A549 (cell line): ENCODE measurements around the gene NELFE. TPM values are rescaled to one million over a fixed set of nuclear protein-coding genes. Genes with fewer than 3 reads are reported as not detected.
"Not testable (repeated sequence)": the region's sequence is repeated elsewhere in the genome, so short reads cannot be mapped to it uniquely, and the experiment has no call there.

Source experiments
- ATAC-seq, 2 experiments: fragments of 200-7000 bp in 1 of 2; fragments of >200 bp in 1 of 2; cut with Nextera tagmentation in 1 of 2; cut with Tn5 transposase in 1 of 2; 3 replicates each; pipeline versions ENCODE4 v1.8.0 to v1.9.1; 2018 to 2020; ENCODE audit warnings: mild to moderate bottlenecking in 1 of 2, moderate library complexity in 1 of 2
- CTCF ChIA-PET: fragments of 300-600 bp; sonication (Branson Sonifier 250); formaldehyde crosslinking; extraction: SDS; loops from one replicate; lab custom pipeline; 2021; ENCODE audit warnings: antibody characterized with exemption, inconsistent platforms; lab: Yijun Ruan, JAX
- POLR2A ChIA-PET: fragments of 350-600 bp; formaldehyde crosslinking; extraction: SDS; loops from one replicate; lab custom pipeline; 2021; ENCODE audit warnings: antibody characterized with exemption, inconsistent platforms; lab: Yijun Ruan, JAX
- DNase-seq, 2 experiments: peaks; one replicate each; pipeline versions ENCODE4 v3.0.0 to v3.0.0-alpha.2; 2011 to 2016; ENCODE audit warnings: low read depth in 1 of 2, low spot score in 1 of 2
- FAIRE-seq: peaks from 2 replicates; lab custom pipeline; 2011; peaks lifted over from hg19 to GRCh38; lab: Jason Lieb, UNC
- H3K27ac ChIP-seq, 2 experiments: fragments of >200 bp; sonication (Bioruptor Twin); formaldehyde crosslinking; 3 replicates each; pipeline ENCODE4 v1.5.1; 2016 to 2017
- H3K4me1 ChIP-seq: fragments of >200 bp; sonication (Bioruptor Twin); formaldehyde crosslinking; 3 replicates; pipeline ENCODE4 v1.6.1; 2016
- H3K4me2 ChIP-seq: fragments of >200 bp; sonication (Bioruptor Twin); formaldehyde crosslinking; 3 replicates; pipeline ENCODE4 v1.6.1; 2016
- H3K4me3 ChIP-seq: fragments of >200 bp; sonication (Bioruptor Twin); formaldehyde crosslinking; 3 replicates; pipeline ENCODE4 v1.5.1; 2016
- H3K9me3 ChIP-seq: fragments of >200 bp; sonication (Bioruptor Twin); formaldehyde crosslinking; 3 replicates; pipeline ENCODE4 v1.6.1; 2016
- CBX2 ChIP-seq: fragments of 200-600 bp; sonication (generic); IDR thresholded peaks from 2 replicates; pipeline ENCODE4 v1.6.1; 2016; ENCODE audit warnings: low read depth, mild to moderate bottlenecking, borderline replicate concordance
- CBX8 ChIP-seq: fragments of 200-600 bp; sonication (generic); IDR thresholded peaks from 2 replicates; pipeline ENCODE4 v1.6.1; 2016
- CHD2 ChIP-seq: fragments of 150-350 bp; IDR thresholded peaks from 2 replicates; pipeline ENCODE4 v1.6.1; 2014; ENCODE audit warnings: low read length; ENCODE audit not compliant: partially characterized antibody
- CHD4 ChIP-seq: fragments of 200-600 bp; sonication (generic); IDR thresholded peaks from 2 replicates; pipeline ENCODE4 v1.6.1; 2016; ENCODE audit warnings: antibody characterized with exemption, mild to moderate bottlenecking, borderline replicate concordance
- EHMT2 ChIP-seq: fragments of 200-600 bp; sonication (generic); IDR thresholded peaks from 2 replicates; pipeline ENCODE4 v1.6.1; 2016; ENCODE audit warnings: antibody characterized with exemption, low read depth, mild to moderate bottlenecking, moderate library complexity
- ESRRA ChIP-seq: fragments of 150-350 bp; IDR thresholded peaks from 2 replicates; pipeline ENCODE4 v1.6.1; 2014; ENCODE audit warnings: mild to moderate bottlenecking, low read length, borderline replicate concordance
- HOXB5 ChIP-seq: fragments of 250-450 bp; sonication (Bioruptor Pico); IDR thresholded peaks from 2 replicates; pipeline ENCODE4 v1.5.0; 2020; ENCODE audit warnings: mild to moderate bottlenecking, moderate library complexity
- JUN ChIP-seq, 2 experiments: fragments of >200 bp; sonication (Bioruptor Twin); formaldehyde crosslinking; IDR thresholded peaks; 2 replicates in 1 of 2; 3 replicates in 1 of 2; pipeline ENCODE4 v1.6.1; 2016 to 2017
- MAZ ChIP-seq: fragments of 150-350 bp; IDR thresholded peaks from 2 replicates; pipeline ENCODE4 v1.6.1; 2014; ENCODE audit warnings: antibody characterized with exemption, low read depth, low read length, borderline replicate concordance
- MYC ChIP-seq: IDR thresholded peaks from 2 replicates; pipeline ENCODE4 v1.6.1; 2012; ENCODE audit warnings: mild to moderate bottlenecking, inconsistent platforms, low read length, improper control_type of control experiment, borderline replicate concordance
- NPAS2 ChIP-seq: fragments of 250-450 bp; sonication (Bioruptor Pico); IDR thresholded peaks from 2 replicates; pipeline ENCODE4 v1.8.0; 2022; ENCODE audit warnings: mild to moderate bottlenecking, moderate library complexity, borderline replicate concordance
- NR3C1 ChIP-seq: fragments of >200 bp; sonication (Bioruptor Twin); formaldehyde crosslinking; IDR thresholded peaks from 3 replicates; pipeline ENCODE4 v1.6.1; 2017
- PHF8 ChIP-seq: fragments of 200-600 bp; sonication (generic); IDR thresholded peaks from 2 replicates; pipeline ENCODE4 v1.6.1; 2016; ENCODE audit warnings: low read depth, mild to moderate bottlenecking, antibody characterized with exemption, moderate library complexity, borderline replicate concordance
- RAD21 ChIP-seq, 2 experiments: fragments of >200 bp in 1 of 2; sonication (Bioruptor Twin) in 1 of 2; formaldehyde crosslinking in 1 of 2; IDR thresholded peaks in 1 of 2; conservative IDR thresholded peaks in 1 of 2; 2 replicates in 1 of 2; 3 replicates in 1 of 2; pipeline ENCODE4 v1.6.1; 2012 to 2018; ENCODE audit warnings: inconsistent platforms in 1 of 2
- RARB ChIP-seq: fragments of 250-450 bp; sonication (Bioruptor Pico); IDR thresholded peaks from 2 replicates; pipeline ENCODE4 v1.8.0; 2021; ENCODE audit warnings: mild to moderate bottlenecking, moderate library complexity
- SMC3 ChIP-seq: fragments of >200 bp; sonication (Bioruptor Twin); formaldehyde crosslinking; IDR thresholded peaks from 3 replicates; pipeline ENCODE4 v1.6.1; 2018; ENCODE audit warnings: inconsistent platforms
- ZNF302 ChIP-seq: fragments of 250-450 bp; sonication (Bioruptor Pico); IDR thresholded peaks from 2 replicates; pipeline ENCODE4 v1.9.0; 2021; ENCODE audit warnings: inconsistent platforms, mild to moderate bottlenecking, moderate library complexity
- ZSCAN20 ChIP-seq: fragments of 250-450 bp; sonication (Bioruptor Pico); IDR thresholded peaks from 2 replicates; pipeline ENCODE4 v1.8.0; 2022; ENCODE audit warnings: mild to moderate bottlenecking, moderate library complexity
- WGBS: methylation state at CpG from one replicate; pipeline ENCODE4 v1.1.6; 2017; ENCODE audit errors: missing lambda C conversion rate; 5-methylcytosine and 5-hydroxymethylcytosine counted together
- polyA plus RNA-seq, 4 experiments: library from polyadenylated mRNA; depleted of rRNA in 3 of 4; stranded (reverse); fragments of >200 nt; fragmentation: RNase III in 1 of 4; extraction: RNeasy Plus Mini Kit Qiagen cat#74134 plus additional on column Dnase treatment in 1 of 4; gene quantifications; 2 replicates in 3 of 4; 3 replicates in 1 of 4; pipeline ENCODE4 v1.2.3, GENCODE V29; 2011 to 2017
- TF ChIP-seq, protein P1 (sequence below): fragments of 150-350 bp; IDR thresholded peaks from 2 replicates; pipeline ENCODE4 v1.6.1; 2014; ENCODE audit warnings: low read depth, mild to moderate bottlenecking, low read length
- TF ChIP-seq, protein P2 (sequence below): fragments of 200-600 bp; sonication (generic); IDR thresholded peaks from 2 replicates; pipeline ENCODE4 v1.6.1; 2016; ENCODE audit warnings: antibody characterized with exemption, mild to moderate bottlenecking, moderate library complexity
- TF ChIP-seq, protein P3 (sequence below): fragments of 250-450 bp; sonication (Bioruptor Pico); IDR thresholded peaks from 2 replicates; pipeline ENCODE4 v1.5.0; 2021; ENCODE audit warnings: mild to moderate bottlenecking, moderate library complexity, borderline replicate concordance

Gene NELFE
- polyA plus RNA-seq, 2 of the 4 experiments (the other 2 are of a cell fraction) = 64.2 to 72.4 TPM

DNA sequence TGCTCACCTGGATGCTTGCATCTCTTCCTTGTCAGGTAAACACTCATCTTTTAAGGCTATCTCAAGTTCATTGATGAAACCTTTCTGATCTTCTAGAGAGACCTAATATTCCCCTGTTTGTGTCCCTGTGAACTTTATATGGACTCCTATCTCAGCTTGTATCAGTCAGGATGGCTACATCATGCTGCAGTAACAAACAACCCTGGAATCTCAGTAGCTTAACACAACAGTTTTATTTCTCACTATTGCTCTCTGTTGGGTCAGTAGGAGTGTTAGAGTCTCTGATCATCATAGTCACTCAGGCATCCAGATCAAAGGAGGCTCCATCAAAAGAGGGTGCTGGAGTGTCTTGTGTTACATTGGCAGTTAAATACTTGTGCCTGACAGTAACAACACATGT, 43.4 kb downstream of the NELFE start:
- ATAC-seq = 0 out of 6 replicates have a peak, but pooled peaks of 1 of the 2 experiments have one; percentile 34
- H3K4me3 ChIP-seq = no peak overlapping the region
- no peak for TF ChIP-seq ESRRA
- TF ChIP-seq RAD21 (conservative IDR thresholded peaks at IDR 0.05 in 1 of 2, IDR thresholded peaks at IDR 0.05 in 1 of 2) = no peak
- no peak for TF ChIP-seq EHMT2
- TF ChIP-seq, protein P1, sequence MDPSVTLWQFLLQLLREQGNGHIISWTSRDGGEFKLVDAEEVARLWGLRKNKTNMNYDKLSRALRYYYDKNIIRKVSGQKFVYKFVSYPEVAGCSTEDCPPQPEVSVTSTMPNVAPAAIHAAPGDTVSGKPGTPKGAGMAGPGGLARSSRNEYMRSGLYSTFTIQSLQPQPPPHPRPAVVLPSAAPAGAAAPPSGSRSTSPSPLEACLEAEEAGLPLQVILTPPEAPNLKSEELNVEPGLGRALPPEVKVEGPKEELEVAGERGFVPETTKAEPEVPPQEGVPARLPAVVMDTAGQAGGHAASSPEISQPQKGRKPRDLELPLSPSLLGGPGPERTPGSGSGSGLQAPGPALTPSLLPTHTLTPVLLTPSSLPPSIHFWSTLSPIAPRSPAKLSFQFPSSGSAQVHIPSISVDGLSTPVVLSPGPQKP = no peak
- TF ChIP-seq RARB (CRISPR knock-in tag) = no peak
- no peak for TF ChIP-seq ZSCAN20
- no peak for TF ChIP-seq ZNF302 (CRISPR knock-in tag)
- TF ChIP-seq PHF8 = no peak
- no peak for TF ChIP-seq CHD2
- TF ChIP-seq JUN (IDR thresholded peaks at IDR 0.05) = no peak
- TF ChIP-seq MYC = no peak
- TF ChIP-seq NR3C1 = no peak
- TF ChIP-seq, protein P2, sequence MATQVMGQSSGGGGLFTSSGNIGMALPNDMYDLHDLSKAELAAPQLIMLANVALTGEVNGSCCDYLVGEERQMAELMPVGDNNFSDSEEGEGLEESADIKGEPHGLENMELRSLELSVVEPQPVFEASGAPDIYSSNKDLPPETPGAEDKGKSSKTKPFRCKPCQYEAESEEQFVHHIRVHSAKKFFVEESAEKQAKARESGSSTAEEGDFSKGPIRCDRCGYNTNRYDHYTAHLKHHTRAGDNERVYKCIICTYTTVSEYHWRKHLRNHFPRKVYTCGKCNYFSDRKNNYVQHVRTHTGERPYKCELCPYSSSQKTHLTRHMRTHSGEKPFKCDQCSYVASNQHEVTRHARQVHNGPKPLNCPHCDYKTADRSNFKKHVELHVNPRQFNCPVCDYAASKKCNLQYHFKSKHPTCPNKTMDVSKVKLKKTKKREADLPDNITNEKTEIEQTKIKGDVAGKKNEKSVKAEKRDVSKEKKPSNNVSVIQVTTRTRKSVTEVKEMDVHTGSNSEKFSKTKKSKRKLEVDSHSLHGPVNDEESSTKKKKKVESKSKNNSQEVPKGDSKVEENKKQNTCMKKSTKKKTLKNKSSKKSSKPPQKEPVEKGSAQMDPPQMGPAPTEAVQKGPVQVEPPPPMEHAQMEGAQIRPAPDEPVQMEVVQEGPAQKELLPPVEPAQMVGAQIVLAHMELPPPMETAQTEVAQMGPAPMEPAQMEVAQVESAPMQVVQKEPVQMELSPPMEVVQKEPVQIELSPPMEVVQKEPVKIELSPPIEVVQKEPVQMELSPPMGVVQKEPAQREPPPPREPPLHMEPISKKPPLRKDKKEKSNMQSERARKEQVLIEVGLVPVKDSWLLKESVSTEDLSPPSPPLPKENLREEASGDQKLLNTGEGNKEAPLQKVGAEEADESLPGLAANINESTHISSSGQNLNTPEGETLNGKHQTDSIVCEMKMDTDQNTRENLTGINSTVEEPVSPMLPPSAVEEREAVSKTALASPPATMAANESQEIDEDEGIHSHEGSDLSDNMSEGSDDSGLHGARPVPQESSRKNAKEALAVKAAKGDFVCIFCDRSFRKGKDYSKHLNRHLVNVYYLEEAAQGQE = no peak
- no peak for TF ChIP-seq HOXB5 (CRISPR knock-in tag)
- TF ChIP-seq, protein P3, sequence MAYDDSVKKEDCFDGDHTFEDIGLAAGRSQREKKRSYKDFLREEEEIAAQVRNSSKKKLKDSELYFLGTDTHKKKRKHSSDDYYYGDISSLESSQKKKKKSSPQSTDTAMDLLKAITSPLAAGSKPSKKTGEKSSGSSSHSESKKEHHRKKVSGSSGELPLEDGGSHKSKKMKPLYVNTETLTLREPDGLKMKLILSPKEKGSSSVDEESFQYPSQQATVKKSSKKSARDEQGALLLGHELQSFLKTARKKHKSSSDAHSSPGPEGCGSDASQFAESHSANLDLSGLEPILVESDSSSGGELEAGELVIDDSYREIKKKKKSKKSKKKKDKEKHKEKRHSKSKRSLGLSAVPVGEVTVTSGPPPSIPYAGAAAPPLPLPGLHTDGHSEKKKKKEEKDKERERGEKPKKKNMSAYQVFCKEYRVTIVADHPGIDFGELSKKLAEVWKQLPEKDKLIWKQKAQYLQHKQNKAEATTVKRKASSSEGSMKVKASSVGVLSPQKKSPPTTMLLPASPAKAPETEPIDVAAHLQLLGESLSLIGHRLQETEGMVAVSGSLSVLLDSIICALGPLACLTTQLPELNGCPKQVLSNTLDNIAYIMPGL (CRISPR knock-in tag) = no peak
- TF ChIP-seq SMC3 = no peak
- TF ChIP-seq, all 56 proteins: peak for 0
- ChIA-PET CTCF (interaction anchor here (0.6 kb wide), 1 partner anchor 244 kb away, joined by 3 read pairs; no protein-coding TSS in a partner anchor), POLR2A (no interaction called here)
- no peaks in the 10 kb centered on the region for H3K9me3 ChIP-seq
- FAIRE-seq (no peak), DNase-seq (no peak)
- H3K4me2 ChIP-seq = no peak overlapping the region
- no peak overlapping the region for H3K27ac ChIP-seq
- peaks cover 14% of the 10 kb centered on the region for H3K4me1 ChIP-seq

DNA sequence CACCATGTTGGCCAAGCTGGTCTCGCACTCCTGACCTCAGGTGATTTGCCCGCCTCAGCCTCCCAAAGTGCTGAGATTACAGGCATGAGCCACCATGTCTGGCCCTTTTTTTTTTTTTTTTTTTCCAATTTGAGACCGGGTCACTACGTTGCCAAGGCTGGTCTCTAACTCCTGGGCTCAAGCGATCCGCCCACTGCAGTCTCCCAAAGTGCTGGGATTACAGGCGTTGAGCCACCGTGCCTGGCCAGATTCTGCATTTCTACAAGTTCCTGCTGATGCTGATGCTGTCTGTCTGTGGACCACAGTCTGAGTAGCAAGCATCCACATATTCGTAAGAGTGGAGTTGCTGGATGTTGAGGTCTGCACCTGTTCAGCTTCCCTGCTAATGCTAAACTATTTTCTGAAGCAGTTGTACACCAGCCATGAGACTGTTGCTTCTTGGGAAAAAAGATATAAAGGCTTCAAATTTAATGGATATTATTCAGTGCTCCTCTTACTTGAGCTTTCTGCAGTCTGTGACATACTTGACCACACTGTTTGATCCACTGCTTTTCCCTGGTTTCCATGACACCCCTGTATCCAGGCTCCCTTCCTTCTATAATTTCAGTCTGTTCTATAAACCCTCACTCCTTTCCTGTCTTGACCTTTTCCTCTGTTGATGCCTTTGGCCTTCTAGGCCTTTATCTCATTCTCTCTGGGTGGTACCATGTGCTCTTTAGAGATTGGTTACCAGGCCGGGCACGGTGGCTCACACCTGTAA, 46.8 kb downstream of the NELFE start:
- FAIRE-seq (no peak), DNase-seq (no peak), ATAC-seq (no peak)
- TF ChIP-seq CHD4 (no peak), CBX8 (no peak), SMC3 (no peak), HOXB5 (CRISPR knock-in tag) (no peak), MAZ (no peak), CBX2 (no peak), NPAS2 (CRISPR knock-in tag) (no peak)
- ChIA-PET POLR2A (no interaction called here), CTCF (interaction anchor here (0.6 kb wide), 1 partner anchor 40 kb away, joined by 3 read pairs; no protein-coding TSS in a partner anchor)
- Histone ChIP-seq H3K4me2 (peak overlapping the region; percentile 51; the same call in 1 of the 3 replicates), H3K9me3 (no peaks in the 10 kb centered on the region), H3K4me1 (peaks cover 27% of the 10 kb centered on the region), H3K4me3 (no peak overlapping the region), H3K27ac (peak overlapping the region in 1 of 2 experiments; percentile 48; a peak in 2 of 6 replicates)
- WGBS = 88% methylated on average over 11 of the region's 11 CpGs

DNA sequence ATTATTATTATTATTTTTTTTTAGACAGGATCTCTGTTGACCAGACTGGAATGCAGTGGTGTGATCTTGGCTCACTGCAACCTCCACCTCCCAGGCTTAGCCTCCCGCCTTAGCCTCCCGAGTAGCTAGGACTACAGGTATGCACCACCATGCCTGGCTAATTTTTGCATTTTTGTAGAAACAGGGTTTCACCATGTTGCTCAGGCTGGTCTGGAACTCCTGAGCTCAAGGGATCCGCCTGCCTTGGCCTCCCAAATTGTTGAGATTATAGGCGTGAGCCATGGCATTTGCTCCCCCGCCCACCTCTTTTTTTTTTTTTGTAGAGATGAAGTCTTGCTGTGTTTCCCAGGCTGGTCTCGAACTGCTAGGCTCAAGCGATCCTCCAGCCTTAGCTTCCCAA, 49.5 kb downstream of the NELFE start:
- 87% methylated on average over 7 of the region's 7 CpGs for WGBS
- Histone ChIP-seq H3K4me1 (peaks cover 27% of the 10 kb centered on the region), H3K4me2 (peak overlapping the region; percentile 29; the same call in 1 of the 3 replicates), H3K27ac (peak overlapping the region in 1 of 2 experiments; percentile 39; a peak in 1 of 6 replicates)
- CTCF ChIA-PET = interaction anchor here (0.6 to 1.2 kb wide), 2 partner anchors 43 to 343 kb away, joined by 3 to 7 read pairs; no protein-coding TSS in a partner anchor
- not testable (repeated sequence) for H3K4me3 ChIP-seq, DNase-seq, ATAC-seq, FAIRE-seq, H3K9me3 ChIP-seq
- POLR2A ChIA-PET = interaction anchor here (0.7 kb wide), 1 partner anchor 13 kb away, joined by 3 read pairs; no protein-coding TSS in a partner anchor
